Hematopoietic multipotent progenitor cell treated with erythropoietin and hydrocortisone succinate and interleukin-3 and kit ligand, for 17 days (in vitro differentiated cells): ENCODE data around the gene ZHX3.
"Not testable (repeated sequence)": the region's sequence is repeated elsewhere in the genome, so short reads cannot be mapped to it uniquely, and the experiment has no call there.

Experiments
- DNase-seq: peaks from one replicate; pipeline ENCODE4 v3.0.0-alpha.2; 2015; ENCODE audit warnings: low spot score

ZHX3 gene

DNA sequence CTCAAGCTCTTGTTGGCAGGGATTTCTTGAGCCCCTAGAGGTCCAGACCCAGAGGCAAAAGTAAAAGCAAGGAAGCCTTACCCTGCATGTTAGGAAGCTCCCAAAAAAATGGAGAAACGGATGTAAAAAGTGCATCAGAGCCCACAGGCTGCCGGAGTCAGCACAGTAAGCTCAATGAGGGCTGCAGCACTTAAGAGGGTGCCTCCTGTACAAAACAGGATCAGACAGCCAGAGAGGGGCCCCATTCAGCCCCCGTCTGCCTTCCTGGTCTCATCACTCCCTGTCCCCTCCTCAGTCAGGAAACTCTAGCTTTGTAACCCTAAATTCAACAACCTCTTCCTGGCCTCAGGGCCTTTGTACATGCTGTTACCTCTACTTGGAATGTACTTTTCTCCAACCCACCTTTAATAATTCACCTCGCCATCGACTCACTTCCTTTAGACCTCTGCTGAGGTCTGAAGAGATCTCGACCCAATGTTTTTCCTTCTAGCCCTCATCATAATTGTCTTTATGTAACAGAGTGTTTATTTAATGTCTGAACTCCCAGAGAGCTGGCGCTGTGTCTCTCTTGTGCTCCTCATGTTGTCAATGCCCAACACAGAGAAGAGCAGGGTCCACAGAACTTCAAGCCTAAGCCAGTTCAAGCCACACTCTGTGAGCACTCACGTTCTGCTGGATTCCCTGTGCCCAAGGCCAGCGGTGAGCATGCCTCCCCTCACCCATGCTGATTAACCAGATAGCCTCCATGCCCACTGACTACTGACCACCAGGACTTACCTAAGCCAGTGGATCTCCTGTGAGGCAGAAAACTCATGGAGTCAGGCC lies 183.0 kb downstream of the ZHX3 start:
- DNase-seq, result no peak

DNA sequence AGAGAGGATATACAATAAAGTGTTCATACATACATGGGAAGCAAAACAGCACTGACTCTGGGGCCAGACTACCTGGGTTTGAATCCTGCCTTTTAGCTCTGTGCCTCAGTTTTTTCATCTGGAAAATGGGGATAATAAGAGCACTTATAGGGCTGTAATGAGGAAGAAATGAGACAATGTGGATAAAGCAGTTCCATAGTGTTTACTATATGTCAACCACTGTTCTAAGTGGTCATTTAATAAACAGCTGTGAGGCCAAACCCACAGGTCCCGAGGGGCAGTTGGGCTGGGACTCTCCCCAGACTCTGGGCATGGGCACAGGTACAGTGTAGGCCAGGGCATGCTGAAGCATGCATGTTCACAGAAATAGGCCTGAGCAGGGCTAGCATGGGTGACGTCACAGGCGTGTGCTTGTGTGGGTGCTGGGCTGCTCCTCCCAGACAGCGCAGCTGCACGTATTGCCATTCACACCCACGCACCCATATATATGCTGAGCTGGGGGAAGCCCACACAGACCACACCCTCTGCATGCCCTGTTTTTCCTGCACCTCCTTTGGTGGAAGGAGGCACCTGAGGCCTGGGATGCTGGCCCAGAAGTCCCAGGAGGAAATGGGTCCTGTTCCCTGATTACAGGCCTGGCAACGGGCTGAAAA lies 183.7 kb downstream of the ZHX3 start:
- no peak for DNase-seq

DNA sequence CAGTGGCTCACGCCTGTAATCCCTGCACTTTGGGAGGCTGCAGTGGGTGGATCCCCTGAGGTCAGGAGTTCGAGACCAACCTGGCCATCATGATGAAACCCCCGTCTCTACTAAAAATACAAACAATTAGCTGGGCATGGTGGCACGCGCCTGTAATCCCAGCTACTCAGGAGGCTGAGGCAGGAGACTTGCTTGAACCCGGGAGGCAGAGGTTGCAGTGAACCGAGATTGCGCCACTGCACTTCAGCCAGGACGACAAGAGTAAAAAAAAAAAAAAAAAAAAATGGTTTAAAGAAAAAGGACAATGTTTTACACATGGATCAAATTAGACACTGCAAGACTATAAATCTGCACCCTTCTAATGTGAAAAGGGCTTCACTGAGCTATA lies 185.1 kb downstream of the ZHX3 start:
- not testable (repeated sequence) for DNase-seq

DNA sequence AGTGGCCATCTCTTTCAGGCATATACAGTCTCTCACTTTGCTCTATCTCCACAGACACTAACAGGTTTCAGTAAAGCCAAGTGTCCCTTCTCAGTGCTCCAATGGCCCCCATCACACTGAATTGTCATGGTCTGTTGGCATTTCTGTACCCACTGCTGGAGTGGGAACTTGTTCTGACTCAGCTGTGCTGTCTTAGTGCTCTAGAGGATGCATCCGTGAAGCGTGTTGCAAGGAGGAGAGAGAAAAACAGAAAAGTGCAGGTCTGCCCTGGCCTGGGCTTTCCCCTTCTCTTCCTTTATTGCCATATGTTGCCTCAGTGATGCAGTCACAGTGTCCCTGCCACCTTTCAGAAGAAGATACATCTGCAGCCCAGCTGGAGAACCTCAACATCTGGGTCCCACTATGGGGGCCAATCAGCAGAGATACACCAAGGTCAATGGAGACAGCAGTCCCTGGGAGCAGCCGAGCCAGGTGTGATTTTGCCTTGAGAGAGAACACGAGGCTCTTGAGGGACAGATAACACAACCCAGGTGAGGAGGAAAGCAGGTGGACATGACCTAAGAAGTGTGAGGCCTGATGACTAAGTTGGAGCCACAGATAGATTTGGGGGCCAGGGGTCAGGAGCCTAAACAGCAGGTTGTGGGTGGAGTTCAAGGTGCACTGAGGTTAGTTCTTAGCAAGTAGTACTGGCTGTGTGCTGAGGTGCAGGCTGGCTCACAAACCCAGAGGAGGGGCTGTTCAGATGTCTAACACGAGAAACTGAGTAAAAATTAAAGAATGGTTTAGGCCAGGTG lies 185.7 kb downstream of the ZHX3 start:
- no peak for DNase-seq
